DOHH2 (cell line): ENCODE measurements around the gene ITPRIPL2.

Source experiments
- H3F3A ChIP-seq: fragments of 200-600 bp; sonication (generic), shearing (Covaris generic); 2 replicates; pipeline ENCODE4 v1.6.0; 2016; ENCODE audit warnings: antibody characterized with exemption, mild to moderate bottlenecking; ENCODE audit not compliant: control insufficient read depth, insufficient read depth
- H3K27ac ChIP-seq: fragments of 200-600 bp; sonication (generic); 2 replicates; pipeline ENCODE4 v1.5.1; 2014; ENCODE audit warnings: low read depth, mild to moderate bottlenecking, low read length, moderate library complexity
- H3K27me3 ChIP-seq: fragments of 200-600 bp; sonication (generic); 2 replicates; pipeline ENCODE4 v1.6.1; 2014; ENCODE audit warnings: mild to moderate bottlenecking, low read length, mixed read lengths; ENCODE audit not compliant: control insufficient read depth
- H3K36me3 ChIP-seq: fragments of 200-600 bp; sonication (generic); 2 replicates; pipeline ENCODE4 v1.6.1; 2014; ENCODE audit warnings: mild to moderate bottlenecking, low read length, moderate library complexity, mixed read lengths; ENCODE audit not compliant: control insufficient read depth
- H3K4me1 ChIP-seq: fragments of 200-600 bp; sonication (generic); 2 replicates; pipeline ENCODE4 v1.6.1; 2014; ENCODE audit warnings: mild to moderate bottlenecking, low read length, mixed read lengths; ENCODE audit not compliant: control insufficient read depth
- H3K4me2 ChIP-seq: fragments of 200-600 bp; sonication (generic); 2 replicates; pipeline ENCODE4 v1.6.0; 2014; ENCODE audit warnings: mild to moderate bottlenecking, low read length, moderate library complexity
- H3K4me3 ChIP-seq: fragments of 200-600 bp; sonication (generic); 2 replicates; pipeline ENCODE4 v1.5.1; 2014; ENCODE audit warnings: mild to moderate bottlenecking, low read length, mixed read lengths
- H3K79me2 ChIP-seq: fragments of 200-600 bp; sonication (generic); 2 replicates; pipeline ENCODE4 v1.6.1; 2014; ENCODE audit warnings: mild to moderate bottlenecking, low read length, mixed read lengths; ENCODE audit not compliant: control insufficient read depth
- H3K9me2 ChIP-seq: fragments of 200-600 bp; sonication (generic); replicated peaks from 2 replicates; pipeline ENCODE4 v1.6.1; 2014; ENCODE audit warnings: mild to moderate bottlenecking, low read length, mixed read lengths; ENCODE audit not compliant: control insufficient read depth
- H3K9me3 ChIP-seq: fragments of 200-600 bp; sonication (generic); 2 replicates; pipeline ENCODE4 v1.6.1; 2014; ENCODE audit warnings: antibody characterized with exemption, low read length, mixed read lengths; ENCODE audit not compliant: control insufficient read depth, insufficient read depth
- H4K20me1 ChIP-seq: fragments of 200-600 bp; sonication (generic); 2 replicates; pipeline ENCODE4 v1.6.0; 2014; ENCODE audit warnings: low read depth, mild to moderate bottlenecking, antibody characterized with exemption, low read length, moderate library complexity; ENCODE audit not compliant: control insufficient read depth, insufficient read depth
- EZH2phosphoT487 ChIP-seq: fragments of 200-600 bp; sonication (generic); IDR thresholded peaks from 2 replicates; pipeline ENCODE4 v1.6.1; 2017; ENCODE audit warnings: borderline replicate concordance, mild to moderate bottlenecking, antibody characterized with exemption, low read length, moderate library complexity, mixed read lengths
- TF ChIP-seq, protein P1 (sequence below): fragments of 200-600 bp; sonication (generic); IDR thresholded peaks from one replicate; pipeline ENCODE4 v1.5.1; 2014; ENCODE audit warnings: antibody characterized with exemption, mild to moderate bottlenecking, low read depth, low read length; ENCODE audit not compliant: poor library complexity, severe bottlenecking

Gene ITPRIPL2

DNA sequence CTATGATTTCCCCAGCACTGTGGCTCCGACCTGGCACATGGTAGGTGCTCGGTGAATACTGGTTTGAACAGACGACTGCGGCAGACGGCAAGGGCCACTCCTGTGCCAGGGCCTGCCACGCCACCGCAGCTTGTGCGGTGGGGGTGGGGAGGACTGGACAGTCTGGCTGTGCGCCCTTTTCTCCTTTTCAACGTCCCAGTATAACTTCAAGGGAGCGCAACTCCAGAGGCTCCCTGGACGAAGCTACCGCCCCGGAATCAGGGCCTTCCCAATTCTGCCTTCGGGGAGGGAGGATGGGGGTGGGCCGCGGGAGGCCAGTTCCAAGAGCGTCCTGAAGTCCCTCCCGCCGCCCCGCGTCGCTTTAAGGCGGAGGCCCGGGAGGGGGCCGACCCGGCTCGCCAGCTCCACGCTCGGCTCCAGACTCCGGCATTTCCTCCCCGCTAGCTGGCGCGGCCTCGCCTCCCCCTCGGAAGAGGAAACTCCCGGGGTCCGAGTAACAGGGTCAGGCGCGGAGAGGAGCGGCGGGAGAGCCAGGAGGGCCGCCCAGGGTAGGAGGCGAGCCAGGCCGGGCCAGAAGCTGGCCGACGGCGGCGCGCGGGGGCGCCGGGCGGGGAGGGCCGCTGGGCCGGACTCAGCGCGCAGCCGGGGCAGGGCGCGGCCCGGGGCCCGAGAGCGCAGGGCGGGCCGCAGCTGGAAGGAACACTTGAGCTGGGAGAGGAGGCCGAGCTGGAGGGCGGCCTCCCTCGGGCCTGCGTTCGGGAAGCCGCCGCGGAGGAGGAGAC, at the start of gene ITPRIPL2:
ITPRIPL2 (plus strand) TSS at position 388 of the 782 bp plus-strand sequence. CDS start 498 bp downstream, outside the sequence.
- peaks cover 22% of the 10 kb centered on the region for H3K27me3 ChIP-seq
- peaks cover 35% of the 10 kb centered on the region for H3K4me1 ChIP-seq
- no peaks in the 10 kb centered on the region for H3K9me2 ChIP-seq
- H3K9me3 ChIP-seq, result no peaks in the 10 kb centered on the region
- peaks cover 21% of the 10 kb centered on the region for H3F3A ChIP-seq
- no peaks in the 10 kb centered on the region for H3K79me2 ChIP-seq
- H4K20me1 ChIP-seq, result no peaks in the 10 kb centered on the region
- H3K4me3 ChIP-seq, result peak within 1 kb of the TSS; percentile 54
- H3K4me2 ChIP-seq, result peak within 1 kb of the TSS; percentile 59
- TF ChIP-seq EZH2phosphoT487, result no peak
- TF ChIP-seq, protein P1, sequence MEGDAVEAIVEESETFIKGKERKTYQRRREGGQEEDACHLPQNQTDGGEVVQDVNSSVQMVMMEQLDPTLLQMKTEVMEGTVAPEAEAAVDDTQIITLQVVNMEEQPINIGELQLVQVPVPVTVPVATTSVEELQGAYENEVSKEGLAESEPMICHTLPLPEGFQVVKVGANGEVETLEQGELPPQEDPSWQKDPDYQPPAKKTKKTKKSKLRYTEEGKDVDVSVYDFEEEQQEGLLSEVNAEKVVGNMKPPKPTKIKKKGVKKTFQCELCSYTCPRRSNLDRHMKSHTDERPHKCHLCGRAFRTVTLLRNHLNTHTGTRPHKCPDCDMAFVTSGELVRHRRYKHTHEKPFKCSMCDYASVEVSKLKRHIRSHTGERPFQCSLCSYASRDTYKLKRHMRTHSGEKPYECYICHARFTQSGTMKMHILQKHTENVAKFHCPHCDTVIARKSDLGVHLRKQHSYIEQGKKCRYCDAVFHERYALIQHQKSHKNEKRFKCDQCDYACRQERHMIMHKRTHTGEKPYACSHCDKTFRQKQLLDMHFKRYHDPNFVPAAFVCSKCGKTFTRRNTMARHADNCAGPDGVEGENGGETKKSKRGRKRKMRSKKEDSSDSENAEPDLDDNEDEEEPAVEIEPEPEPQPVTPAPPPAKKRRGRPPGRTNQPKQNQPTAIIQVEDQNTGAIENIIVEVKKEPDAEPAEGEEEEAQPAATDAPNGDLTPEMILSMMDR, result no peak
- H3K27ac ChIP-seq, result no peak within 1 kb of the TSS
- H3K36me3 ChIP-seq, result no peaks in the 10 kb centered on the region

DNA sequence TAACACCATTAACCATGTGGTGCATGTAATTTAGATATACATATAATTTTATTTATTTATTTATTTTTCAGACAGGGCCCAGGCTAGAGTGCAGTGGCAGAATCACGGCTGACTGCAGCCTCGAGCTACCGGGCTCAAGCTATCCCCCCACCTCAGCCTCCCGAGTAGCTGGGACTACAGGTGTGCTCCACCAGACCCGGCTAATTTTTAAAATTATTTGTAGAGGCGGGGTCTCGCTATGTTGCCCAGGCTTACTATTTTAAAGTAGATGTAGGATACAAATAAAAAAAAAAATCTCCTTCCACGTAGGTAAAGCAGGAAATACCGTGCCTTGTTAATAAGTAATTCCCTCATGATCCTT, 46.8 kb upstream of the ITPRIPL2 start:
- peaks cover 13% of the 10 kb centered on the region for H3K79me2 ChIP-seq
- no peak for TF ChIP-seq EZH2phosphoT487
- TF ChIP-seq, protein P1, result no peak
- peaks cover 7% of the 10 kb centered on the region; the same call in 1 of the 2 replicates for H3K27me3 ChIP-seq
- peaks cover 13% of the 10 kb centered on the region for H3K4me1 ChIP-seq
- H3K4me2 ChIP-seq, result peak overlapping the region; percentile 69
- H3K4me3 ChIP-seq, result peak overlapping the region; percentile 81
- H4K20me1 ChIP-seq, result no peaks in the 10 kb centered on the region
- H3K36me3 ChIP-seq, result no peaks in the 10 kb centered on the region
- no peaks in the 10 kb centered on the region for H3K9me2 ChIP-seq
- no peaks in the 10 kb centered on the region for H3F3A ChIP-seq
- H3K27ac ChIP-seq, result no peak overlapping the region
- no peaks in the 10 kb centered on the region for H3K9me3 ChIP-seq

DNA sequence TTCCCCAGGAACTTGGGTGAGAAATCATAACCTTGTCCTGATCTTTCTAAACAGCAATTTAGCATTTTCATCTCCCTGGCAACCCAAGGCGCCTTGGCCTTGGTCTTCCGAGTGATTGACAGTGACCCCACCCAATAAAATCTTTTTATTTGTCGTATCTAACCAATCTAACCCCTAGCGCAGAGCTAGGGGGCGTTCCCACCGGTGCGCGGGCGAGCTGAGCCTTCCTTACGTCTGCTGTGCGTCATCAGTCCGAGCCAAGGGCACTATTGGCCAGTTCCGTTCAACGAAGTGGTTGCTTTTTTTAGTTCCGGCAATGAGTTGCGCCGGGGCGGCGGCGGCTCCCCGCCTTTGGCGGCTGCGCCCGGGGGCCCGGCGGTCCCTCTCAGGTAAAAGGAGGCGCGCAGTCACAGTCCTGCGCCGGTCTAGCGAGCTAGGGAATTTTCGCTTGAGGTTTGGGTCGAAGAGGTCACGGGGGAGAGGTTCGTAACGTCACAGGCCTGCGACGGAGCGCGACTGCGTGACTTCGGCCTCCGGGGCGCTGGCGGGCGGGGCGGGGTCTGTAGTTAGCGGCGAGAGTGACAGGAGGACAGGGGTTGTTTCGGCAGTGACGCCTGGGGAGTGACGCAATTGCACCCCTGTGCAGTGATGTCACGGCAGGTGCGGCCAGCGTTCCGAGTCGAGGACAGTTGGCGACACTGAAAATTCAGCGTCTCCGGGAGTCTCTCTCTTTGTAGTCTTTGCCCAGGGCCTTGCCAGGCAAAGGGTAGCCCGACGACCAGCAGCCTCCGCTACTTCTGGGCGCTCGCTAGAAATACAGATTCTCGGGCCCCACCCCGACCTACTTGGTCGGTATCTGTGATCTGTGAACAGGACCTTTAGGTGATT, 46.2 kb upstream of the ITPRIPL2 start, which contains the start of gene COQ7:
COQ7 (plus strand) TSS at position 266 of the 888 bp plus-strand sequence; CDS start at position 317, 51 bp downstream.
- H3K27ac ChIP-seq, result peak within 1 kb of the TSS; percentile 90
- H3K4me1 ChIP-seq, result peaks cover 13% of the 10 kb centered on the region
- H4K20me1 ChIP-seq, result no peaks in the 10 kb centered on the region
- peak within 1 kb of the TSS; percentile 81 for H3K4me3 ChIP-seq
- H3K36me3 ChIP-seq, result no peaks in the 10 kb centered on the region
- TF ChIP-seq EZH2phosphoT487, result no peak
- TF ChIP-seq, protein P1, result no peak
- H3F3A ChIP-seq, result no peaks in the 10 kb centered on the region
- H3K4me2 ChIP-seq, result peak within 1 kb of the TSS; percentile 69
- 0 out of 2 replicates have a peak, but pooled peaks cover 5% of the 10 kb centered on the region for H3K27me3 ChIP-seq
- no peaks in the 10 kb centered on the region for H3K9me3 ChIP-seq
- H3K79me2 ChIP-seq, result peaks cover 13% of the 10 kb centered on the region
- H3K9me2 ChIP-seq, result no peaks in the 10 kb centered on the region
